NOMO-1 treated with dmso at 0.1 percent for 144 hours (cell line): Measurements from ENCODE around the gene LYRM9.
A peak's percentile ranks its signal among the peaks of the same experiment; 100 is the strongest.

Experiments used
- DNase-seq: peaks from one replicate; lab custom pipeline; 2025; ENCODE audit not compliant: unreplicated experiment; lab: John Stamatoyannopoulos, UW

The LYRM9 gene

DNA sequence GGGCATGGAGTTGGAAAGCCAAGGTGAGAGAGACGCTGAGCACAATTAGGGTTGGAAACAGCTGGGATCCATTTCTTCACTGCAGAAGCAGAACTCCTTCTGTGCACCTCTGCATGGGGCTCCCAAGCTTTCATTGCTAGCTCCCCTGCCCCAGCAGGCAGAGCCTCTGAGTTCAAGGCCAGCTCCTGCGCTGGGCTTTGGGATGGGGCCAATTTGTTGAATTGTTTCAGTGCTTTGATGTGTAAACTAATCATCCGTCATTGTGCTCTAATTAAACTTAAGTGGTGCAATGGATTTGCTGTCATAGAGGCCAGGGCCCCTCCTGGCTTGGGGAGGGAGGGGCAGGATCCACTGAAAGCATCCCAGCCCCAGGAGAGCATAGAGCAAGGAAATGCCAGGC, 13.5 kb upstream of the LYRM9 start:
- no peak for DNase-seq

DNA sequence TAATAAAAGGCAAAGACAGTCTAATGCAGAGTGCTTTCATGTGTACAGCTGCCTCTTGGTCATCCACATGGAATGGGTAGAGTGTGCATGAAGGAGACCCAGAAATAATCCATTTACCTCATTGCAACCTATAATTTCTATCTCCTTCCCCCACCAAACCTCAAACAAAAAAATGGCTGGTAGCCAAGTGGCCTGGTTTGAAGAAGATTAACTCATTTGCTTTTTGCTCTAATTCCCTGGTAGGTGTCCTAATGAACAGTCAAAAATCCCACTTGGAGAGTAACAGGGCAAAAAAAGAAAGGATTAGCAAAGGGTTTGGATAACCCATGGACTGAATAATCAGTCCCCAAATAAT, 13.0 kb upstream of the LYRM9 start:
- no peak for DNase-seq

DNA sequence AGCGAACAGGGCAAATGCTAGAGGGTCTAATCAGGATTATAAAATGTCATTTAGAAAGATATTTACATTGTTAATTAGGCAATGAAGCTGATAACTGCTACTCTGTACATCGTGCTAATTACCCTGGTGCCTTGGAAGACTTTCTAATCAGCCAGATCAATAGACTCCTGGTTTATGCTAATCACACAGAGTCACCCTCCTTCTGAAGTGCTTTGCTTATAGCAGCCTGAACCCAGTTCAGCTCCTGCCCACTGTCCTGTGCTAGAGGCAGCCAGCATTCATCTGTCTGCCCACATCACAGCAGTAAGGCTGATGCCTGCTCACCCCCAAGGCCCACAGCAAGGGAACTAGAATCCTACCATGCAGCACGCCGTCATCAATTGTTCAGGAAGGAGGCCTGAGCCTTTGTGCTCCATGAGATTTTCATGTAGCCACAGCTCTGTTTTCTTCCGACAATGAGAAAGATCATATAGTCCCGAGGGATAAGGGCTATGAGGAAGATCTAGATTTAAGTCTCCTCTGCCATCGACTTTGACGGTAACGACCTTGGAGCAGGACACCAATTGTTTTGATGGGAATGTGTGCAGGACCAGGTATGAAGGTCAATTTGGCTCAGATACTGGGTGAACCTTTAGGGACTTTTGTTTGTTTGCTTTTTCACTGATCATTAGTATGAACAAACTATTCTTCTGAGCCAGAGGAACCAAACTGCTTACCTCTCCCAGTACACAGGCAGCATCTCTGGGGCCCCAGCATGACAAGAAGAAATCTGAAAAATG, 12.5 kb upstream of the LYRM9 start:
- DNase-seq: no peak

DNA sequence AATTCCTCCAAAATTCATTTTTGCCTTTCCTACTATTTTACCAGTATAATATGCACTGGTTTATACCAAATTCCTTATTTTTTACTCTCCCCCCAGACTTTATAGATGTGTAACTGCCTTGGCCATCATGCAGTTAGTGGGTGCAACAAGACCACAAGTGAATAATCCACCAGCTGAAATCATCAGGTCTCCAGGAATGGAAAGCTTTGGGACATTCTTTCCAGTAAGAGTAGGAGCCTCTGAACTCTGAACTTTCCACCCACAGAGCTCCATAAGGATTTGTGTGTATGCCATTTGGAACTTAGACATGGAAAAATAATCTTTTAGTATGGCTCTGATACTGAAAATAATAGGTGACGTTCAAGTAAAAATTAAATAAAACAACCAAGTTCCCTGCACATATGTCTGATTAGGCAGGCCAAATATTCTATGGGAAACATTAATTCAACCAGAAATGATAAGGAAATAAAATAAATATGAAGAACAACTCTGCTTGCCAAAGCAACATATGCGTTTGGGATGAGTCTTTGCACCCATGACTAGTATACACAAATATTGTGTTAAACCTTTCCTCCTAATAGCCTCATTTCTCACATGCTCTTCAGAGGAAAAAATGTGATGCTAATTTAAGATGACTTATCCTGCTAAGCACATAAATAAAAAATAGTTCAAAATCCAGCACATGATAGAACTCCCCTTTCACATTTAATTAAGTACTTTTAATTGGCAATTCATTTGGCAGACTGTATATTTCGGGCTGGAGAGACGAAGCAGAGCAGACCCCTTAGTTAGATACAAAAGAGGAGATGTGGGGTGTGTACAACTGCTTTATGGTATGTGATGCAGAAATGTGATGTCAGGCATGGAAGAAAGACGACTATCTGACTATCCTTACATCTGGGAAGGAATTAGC, 11.6 kb upstream of the LYRM9 start:
- DNase-seq: no peak

DNA sequence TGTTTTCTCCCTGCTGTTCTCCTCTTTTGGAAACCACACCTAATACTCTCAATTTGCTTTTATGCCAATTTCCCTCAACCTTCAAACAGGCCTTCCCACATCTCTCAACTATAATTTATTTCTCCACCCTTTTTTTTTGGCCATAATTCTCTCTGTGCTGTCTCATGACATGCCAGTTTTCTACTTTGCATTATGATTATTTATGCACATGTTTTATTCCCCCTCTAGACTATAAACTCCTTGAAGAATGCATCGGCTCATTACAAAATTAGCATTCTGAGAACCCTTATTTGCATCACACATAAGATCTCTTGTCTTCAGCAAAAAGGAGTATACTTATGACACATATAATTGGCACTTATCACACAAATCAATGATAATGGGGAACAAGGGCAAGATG, 10.9 kb upstream of the LYRM9 start:
- DNase-seq: no peak

DNA sequence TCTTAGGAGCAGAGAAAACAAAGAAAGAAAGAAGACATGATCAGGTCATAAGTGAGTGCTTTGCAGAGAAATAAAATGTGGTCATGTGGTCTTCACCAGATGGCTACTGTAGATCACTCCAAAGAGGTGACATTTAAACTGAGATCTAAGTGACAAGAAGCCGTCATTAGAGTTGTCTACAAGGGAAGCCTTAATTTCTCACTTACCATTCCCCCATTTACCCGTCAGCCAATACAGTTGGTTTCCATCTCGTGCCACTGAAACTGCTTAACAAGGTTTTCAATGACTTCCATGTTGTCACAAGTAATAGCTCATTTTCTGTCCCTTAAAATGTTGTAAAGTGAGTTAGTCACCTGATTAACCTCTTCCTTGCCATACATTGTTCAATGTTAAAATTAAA, 6.4 kb upstream of the LYRM9 start:
- DNase-seq: no peak

DNA sequence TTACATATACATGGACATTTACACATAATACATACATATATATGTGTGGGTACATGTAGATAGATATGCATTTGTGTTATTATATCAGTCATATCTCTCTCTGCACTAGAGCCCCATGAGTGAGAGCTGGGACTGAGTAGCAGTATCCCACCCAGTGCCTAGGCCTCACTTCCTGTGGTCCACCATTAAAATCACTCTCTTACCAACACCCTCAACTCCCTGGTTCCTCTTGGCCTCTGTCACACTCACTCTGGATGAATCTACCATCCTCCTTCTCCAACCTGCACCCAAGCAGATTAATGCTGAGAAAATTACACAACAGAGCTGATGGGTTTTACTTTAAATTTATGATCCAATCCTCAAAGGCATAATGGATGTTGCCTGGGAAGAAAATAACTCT, 4.9 kb upstream of the LYRM9 start:
- no peak for DNase-seq

DNA sequence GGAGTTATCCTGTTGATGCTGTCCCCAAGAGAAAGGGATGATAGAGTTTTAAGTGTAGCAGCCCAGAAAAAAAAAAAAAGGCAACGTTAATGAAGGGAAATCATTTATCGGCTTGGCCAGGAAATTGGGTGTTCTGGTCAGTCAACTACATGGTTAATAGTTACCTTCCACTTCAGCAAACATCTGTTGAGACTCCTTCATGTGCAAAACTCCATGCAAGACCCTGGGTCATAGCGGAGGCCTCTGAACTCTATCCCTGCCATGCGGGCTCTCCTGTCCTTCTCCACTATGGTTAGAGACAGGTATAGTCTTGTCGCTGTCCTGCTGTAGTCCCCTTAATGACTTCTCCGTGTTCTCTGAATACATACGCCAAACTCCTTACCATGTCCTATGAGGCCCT, 3.5 kb upstream of the LYRM9 start:
- no peak for DNase-seq

DNA sequence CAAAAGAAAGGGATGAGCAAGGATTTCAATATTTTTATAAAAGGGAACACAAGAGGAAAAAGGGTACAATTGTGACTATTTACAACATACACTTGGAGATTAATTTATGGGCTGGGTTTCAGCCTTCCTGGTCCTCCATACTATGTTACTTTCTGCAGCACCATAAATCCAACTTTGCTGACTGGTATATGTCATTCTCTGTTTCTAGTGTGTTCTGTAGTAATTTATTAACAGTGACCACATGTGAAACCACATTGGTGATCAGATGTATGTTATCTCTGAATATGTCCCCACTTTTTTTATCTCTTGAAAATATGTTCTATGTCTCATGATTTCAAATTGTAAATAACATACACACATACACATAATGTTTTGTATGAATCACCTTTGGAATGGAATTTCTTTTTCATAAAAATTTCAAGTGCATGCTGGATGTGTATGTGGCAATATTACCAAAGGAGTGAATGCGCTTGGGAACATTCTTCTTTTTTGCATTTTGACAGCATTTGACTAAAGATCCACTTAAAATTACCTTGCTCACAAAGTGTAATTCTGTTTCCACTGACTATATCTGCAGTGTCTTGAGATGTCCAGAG, 2.9 kb upstream of the LYRM9 start:
- no peak for DNase-seq

DNA sequence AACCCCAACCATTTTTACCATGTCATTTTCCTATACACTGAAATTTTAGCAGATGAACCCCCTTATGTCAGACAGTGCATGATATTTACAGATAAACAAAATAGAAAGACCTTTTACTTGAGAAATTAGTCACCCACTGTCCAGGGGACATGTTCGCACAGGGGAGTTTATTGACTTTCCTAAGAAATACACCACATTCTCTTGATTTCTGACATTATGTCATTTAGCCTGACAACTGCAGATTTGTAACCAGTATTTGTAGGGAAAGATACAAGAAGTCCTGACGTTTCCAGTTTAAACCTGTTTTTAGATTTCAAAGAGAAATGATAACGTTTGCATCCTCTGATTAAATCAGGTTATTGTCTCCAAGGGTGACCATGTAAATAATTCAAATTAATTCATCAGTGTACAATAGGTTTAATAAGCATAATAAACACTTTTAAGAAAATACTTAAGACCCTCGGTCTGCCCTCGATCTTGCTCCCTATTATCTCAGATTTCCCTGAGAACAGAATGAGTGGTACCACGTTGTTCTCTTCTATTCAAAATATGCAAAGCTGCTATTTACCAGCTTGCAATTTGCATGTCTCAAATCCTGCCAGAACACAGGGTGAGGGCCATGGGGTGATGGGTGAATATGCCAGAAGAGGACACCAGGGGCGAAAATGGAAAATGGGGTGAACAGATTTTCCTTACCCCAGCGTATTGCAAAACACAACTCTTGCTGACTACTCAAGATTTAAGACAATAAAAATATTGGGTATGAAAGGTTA, 2.1 kb upstream of the LYRM9 start:
- no peak for DNase-seq

DNA sequence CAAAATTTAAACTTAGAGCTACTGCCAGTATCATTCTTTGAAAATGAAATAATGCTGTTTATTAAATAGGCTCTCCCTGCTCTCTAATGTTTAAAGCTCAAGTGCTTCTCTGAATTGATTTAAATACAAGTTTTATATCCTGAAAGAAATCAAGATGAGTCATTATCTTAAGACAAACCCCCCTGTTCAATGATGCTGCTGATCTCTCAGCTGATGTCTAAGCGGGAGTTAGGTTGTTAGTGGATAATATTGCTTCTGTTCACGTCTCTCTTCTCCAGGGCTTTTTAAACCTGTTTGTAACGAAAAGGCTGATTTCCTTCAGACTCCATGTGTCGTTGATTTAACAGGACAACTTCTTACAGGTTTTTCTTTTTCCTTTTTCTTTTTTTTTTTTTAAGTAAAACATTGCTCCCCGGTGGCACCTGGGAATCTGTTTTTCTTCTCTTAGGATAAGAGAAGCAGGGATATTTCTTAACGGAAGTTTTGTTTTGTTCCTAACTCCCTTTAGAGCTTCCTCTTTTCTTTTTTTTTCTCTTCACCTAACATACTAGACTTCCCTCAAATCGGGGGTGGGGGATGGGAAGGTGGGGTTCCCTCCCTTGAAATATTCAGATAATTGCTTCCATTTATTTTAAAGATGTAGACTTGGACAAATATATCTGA, 807 bp upstream of the LYRM9 start:
- DNase-seq: no peak

DNA sequence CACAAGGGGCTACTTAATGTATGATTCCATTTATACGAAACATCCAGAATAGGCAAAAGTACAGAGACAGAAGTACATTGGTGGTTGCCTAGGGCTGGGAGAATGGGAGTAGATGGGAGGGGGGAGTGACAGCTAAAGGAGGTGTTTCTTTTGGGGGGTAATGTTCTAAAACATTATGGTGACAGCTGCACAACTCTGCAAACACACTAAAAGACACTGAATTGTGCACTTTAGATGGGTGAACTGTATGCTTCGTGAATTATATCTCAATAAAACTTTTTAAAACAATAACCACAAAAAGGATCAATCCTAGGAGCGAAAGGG, 661 bp downstream of the LYRM9 start:
- no peak for DNase-seq

DNA sequence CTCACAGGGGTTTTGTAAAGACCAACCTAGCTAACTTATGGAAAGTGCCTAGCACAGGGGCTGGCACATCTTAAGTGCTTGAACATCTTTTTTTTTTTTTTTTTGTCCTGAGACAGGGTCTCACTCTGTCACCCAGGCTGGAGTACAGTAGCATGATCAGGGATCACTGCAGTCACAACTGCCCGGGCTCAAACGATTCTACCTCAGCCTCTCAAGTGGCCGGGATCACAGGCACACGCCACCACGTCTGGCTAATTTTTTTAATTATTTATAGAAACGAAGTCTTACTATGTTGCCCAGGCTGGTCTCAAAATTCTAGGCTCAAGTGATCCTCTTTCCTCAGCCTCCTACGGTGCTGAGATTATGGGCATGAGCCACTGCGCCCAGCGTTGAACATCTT, 1.3 kb downstream of the LYRM9 start:
- DNase-seq: no peak

DNA sequence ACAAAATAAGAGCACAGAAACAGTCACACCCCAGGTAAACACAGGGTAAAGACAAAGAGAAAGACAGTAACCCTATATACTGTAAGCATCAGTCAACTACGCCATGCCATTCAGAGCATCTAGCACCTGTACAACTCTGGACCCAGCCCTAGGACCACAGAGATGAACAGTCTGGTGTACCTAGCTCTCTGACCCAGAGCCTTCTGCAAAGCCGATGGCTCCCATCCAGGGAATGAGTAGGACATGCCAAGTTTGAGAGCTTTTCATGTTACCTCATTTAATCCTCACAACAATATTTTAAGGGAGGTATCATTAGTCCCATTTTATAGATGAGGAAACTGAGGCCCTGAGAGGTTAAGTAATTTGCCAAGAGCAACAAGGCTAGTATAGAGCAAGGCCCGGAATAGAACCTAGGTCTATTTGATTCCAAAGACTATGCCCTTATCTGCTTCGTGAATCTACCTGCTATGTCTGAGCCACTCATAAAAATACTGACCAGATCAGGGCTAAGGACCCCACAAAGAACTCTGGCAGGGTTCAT, 3.4 kb downstream of the LYRM9 start:
- DNase-seq: no peak

DNA sequence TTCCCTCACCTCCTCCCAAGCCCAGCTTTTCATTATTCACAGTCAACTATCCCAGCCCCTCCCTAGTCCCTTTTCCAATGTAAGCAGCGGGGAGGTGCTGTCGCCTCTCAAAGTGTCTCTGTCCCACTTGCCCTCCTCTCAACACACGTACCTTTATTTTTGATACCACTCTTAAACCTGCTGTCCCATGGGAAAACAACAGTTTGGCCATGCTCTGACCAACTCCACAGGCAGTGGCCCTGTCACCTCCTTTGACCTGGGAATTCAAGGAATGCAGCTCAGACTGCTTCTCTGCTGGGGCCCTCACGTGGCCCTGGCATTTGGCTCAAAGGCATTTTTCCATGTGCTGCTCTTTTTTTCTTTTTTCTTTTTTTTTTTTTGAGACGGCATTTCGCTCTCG, 4.2 kb downstream of the LYRM9 start:
- no peak for DNase-seq

DNA sequence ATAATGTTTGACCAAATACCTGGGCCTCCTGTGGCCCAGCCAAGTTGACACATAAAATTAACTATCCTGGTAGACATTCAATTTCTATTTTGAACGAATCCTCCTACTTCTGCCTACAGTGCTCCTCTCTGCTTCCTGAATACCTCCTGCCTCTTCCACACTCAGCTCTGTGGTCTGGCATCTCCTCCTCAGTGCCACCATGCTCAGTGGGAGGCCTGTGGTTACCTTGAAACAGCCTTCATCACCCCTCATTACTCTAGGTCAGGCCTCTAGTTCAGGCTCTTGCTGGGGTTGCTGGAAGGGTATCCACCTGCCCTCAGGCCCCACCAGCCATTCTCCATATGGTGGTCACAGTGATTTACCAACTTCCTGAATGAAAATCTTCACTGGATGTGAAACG, 5.1 kb downstream of the LYRM9 start:
- DNase-seq: no peak

DNA sequence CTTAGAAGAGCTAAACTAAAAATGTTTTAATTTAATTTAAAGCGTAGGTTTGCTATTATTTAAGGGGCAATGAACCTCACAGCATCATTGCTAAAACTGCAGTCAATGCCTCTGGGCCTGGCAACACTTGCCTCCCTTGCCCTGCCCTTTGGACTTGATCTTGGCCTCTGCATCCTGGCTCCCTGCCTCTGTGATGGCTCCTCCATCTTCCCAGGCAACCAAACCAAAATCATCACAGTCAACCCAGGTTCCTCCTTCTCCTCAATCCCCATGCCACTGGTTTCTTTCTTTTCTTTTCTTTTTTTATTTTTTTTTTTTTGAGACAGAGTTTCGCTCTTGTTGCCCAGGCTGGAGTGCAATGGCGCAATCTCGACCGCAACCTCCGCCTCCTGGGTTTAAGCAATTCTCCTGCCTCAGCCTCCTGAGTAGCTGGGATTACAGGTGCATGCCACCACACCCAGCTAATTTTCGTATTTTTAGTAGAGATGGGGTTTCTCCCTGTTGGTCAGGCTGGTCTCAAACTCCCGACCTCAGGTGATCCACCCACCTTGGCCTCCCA, 6.7 kb downstream of the LYRM9 start:
- DNase-seq: peak; percentile 15

DNA sequence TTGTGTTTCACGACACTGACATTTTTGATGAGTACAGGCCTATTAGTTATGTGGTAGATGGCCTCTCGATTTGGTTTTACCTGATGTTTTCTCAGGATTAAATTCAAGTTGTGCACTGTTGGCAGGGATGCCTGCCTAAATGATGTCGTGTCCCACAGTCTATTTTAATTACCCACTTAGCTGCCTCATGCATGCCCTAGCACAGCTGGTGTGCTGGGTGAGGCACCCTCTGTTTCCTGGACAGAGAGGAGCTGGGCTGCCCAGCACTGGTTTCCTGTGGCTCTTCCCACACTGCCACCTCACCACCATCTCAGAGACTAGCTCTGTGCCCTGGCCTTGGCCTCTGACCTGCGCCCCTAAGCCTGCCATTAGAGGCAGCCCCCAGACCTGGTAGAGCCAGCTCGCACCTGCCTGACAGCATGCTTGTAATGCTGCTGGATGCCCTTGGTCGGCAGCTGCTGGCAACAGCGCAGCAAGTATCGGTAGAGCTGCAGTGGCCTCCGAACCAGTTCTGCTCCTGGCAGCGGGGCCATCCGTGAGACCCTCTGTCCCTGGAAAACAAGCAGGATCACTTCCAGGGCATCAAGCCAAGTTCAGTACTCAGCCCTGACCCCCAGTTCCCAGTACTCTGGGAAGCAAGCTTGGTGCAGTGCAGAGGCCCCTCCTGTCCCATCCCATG, 10.9 kb downstream of the LYRM9 start:
- no peak for DNase-seq

DNA sequence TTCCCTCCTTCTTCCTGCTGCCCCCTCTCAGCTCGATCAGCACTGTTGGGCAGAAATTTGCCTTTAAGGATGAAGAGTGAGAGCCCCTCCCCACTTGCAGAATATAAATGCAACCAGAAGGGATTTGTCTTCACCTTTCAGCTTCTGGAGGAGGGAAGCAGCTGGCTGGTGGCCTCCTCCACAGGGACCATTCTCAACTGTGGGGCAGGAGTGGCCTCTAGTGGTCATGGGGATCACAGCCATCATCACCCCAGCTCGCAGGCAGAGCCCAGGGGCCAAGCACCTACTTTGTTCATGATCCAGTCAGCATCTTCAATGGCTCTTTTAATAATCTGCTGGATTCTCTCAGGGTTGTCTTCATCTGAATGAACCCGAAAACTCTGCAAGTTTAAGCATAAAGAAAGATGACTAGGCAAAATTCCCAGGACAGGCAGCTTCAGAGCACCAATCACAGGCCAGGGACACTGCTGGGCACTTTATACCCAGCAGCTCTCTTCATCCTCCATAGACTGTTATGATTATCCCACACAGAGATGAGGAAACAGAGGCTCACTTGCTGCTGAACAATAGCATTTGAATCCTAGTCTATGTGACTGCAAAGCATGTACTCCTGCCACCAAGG, 13.1 kb downstream of the LYRM9 start:
- no peak for DNase-seq
